ENCODE measurements around the gene MTRF1. TPM values are rescaled to one million over a fixed set of nuclear protein-coding genes. Genes with fewer than 3 reads are reported as not detected.

Gene MTRF1
- total RNA-seq, 1 donor from 2014 or later, result 17.5 TPM

DNA sequence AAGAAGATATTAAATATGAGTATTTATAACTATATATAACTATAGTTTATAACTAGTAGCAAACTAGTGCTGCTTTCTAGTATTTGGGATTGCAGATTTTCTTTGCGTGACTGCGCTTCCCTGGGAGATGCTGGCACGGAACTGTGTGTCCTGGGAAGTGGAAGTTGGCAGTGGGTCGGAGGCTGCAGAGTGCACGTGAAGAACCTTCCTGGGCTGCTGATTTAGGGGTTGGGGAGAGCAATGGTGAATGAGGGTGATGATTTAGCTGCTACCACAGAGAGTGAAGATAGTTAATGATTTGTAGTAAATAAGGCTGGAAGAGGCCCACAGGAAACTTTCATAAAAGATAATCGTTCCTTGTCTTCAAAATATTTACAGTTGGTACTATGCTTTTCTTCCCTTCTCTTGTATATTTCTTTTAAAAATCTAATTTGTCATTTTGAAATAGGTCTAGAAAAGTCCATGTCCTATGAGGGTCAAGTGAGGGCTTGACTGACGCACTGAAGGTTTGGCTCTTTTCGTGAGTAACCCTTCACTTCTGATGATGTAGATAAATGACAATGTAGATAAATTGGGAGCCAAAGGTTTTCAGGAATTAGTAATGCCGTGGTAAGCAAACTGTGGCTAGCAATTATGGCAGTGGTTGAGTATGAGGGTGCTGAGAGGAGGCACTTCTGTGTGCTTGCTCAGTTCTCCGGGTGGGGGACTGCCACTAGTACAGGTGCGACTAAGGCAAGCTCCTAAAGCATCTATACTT is 44.7 kb upstream of the MTRF1 start:
- intact Hi-C loops (cut with DNase I), result no loop called here
- H3K9me3 ChIP-seq, result no peaks in the 10 kb centered on the region
- no peak for DNase-seq (ENCODE audit: low spot score in 2 of 2)
- H3K4me1 ChIP-seq, result peaks cover 0 to 5% of the 10 kb centered on the region in 2 donors
- TF ChIP-seq, protein P1, sequence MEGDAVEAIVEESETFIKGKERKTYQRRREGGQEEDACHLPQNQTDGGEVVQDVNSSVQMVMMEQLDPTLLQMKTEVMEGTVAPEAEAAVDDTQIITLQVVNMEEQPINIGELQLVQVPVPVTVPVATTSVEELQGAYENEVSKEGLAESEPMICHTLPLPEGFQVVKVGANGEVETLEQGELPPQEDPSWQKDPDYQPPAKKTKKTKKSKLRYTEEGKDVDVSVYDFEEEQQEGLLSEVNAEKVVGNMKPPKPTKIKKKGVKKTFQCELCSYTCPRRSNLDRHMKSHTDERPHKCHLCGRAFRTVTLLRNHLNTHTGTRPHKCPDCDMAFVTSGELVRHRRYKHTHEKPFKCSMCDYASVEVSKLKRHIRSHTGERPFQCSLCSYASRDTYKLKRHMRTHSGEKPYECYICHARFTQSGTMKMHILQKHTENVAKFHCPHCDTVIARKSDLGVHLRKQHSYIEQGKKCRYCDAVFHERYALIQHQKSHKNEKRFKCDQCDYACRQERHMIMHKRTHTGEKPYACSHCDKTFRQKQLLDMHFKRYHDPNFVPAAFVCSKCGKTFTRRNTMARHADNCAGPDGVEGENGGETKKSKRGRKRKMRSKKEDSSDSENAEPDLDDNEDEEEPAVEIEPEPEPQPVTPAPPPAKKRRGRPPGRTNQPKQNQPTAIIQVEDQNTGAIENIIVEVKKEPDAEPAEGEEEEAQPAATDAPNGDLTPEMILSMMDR (IDR thresholded peaks at IDR 0.05), result no peak
- H3K27ac ChIP-seq, result no peak overlapping the region
- H3K27me3 ChIP-seq, result no peaks in the 10 kb centered on the region
- H3K4me3 ChIP-seq, result no peak overlapping the region
- H3K36me3 ChIP-seq, result no peaks in the 10 kb centered on the region

DNA sequence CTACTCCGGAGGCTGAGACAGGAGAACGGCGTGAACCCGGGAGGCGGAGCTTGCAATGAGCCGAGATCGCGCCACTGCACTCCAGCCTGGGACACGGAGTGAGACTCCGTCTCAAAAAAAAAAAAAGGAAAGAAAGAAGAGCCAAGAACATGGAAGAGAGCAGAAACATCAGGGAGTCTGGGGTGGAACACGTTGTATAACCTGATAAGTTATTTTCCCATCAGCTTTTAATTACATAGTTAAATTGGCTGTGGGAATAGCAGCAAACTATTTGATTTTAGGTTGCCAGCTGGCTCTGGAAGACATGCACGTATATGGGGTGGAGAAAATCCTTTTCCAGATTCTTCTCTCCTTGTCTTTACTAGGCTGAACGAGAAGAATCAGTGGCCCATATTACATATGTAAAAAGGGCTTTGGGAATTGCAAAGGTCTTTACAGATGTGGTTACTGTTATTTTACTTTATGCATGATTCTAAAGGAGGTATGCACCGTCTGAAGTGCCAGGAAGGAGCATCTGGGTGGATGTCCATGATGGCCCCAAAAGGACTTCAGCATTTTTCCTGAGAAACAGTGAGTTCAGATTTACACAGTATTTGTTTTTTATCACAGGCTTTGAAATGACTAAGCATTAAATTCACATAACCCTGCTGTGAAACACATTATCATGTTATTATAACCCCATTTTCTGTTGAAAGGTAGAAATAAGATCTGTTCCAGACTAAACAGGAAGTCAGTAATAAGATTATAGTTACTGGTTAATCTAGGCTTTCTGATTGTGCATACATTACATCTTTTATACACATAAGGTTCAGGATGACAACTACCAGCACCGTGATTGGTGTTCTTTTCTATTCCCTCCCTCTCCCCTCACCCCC is 43.1 kb upstream of the MTRF1 start:
- no peak overlapping the region for H3K4me3 ChIP-seq
- no peak overlapping the region for H3K27ac ChIP-seq
- TF ChIP-seq, protein P1 (IDR thresholded peaks at IDR 0.05), result no peak
- intact Hi-C loops (cut with DNase I), result no loop called here
- no peaks in the 10 kb centered on the region for H3K9me3 ChIP-seq
- H3K27me3 ChIP-seq, result no peaks in the 10 kb centered on the region
- no peaks in the 10 kb centered on the region for H3K4me1 ChIP-seq
- no peaks in the 10 kb centered on the region for H3K36me3 ChIP-seq
- no peak for DNase-seq (ENCODE audit: low spot score in 2 of 2)

DNA sequence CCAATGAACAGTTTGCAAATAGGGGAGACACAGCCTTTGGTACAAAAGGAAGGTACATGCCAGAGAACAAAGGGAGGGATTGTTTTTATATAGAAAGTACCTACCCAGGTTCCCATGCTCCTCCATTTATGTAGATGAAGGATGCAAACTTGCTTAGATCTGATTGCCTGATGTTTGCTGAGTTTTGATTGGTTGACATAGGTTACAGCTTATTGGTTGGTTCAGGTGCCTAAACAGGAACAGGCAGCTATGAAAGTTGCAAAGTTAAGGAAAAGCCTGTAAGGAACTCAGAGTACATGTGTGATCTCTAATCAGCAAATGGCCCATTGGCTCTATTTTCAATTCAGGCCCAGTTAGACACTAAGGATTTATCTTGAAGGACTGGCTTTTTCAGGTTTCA is 41.2 kb upstream of the MTRF1 start:
- H3K4me3 ChIP-seq, result no peak overlapping the region
- H3K36me3 ChIP-seq, result no peaks in the 10 kb centered on the region
- intact Hi-C loops (cut with DNase I), result no loop called here
- no peaks in the 10 kb centered on the region for H3K27me3 ChIP-seq
- no peak for DNase-seq (ENCODE audit: low spot score in 2 of 2)
- H3K27ac ChIP-seq, result no peak overlapping the region
- no peaks in the 10 kb centered on the region for H3K9me3 ChIP-seq
- no peaks in the 10 kb centered on the region for H3K4me1 ChIP-seq
- TF ChIP-seq, protein P1 (IDR thresholded peaks at IDR 0.05), result no peak

DNA sequence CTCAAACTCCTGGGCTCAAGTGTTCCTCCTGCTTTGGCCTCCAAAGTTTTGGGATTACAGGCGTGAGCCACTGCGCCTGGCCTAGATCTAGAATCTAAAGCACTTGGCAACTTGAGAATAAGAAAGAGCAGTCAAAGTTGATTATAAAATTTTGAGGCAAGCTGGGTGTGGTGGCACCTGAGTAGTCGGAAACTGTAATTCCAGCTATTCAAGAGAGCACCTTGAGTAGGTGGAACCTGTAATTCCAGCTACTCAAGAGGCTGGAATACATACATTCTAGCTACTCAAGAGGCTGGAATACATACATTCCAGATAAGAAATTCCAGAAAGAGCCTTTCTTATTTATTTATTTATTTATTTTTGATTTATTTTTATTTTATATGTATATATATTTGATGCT is 39.4 kb upstream of the MTRF1 start:
- no peaks in the 10 kb centered on the region for H3K4me1 ChIP-seq
- no peak overlapping the region for H3K4me3 ChIP-seq
- no peaks in the 10 kb centered on the region for H3K36me3 ChIP-seq
- no peak overlapping the region for H3K27ac ChIP-seq
- TF ChIP-seq, protein P1 (IDR thresholded peaks at IDR 0.05), result no peak
- H3K27me3 ChIP-seq, result no peaks in the 10 kb centered on the region
- no peak for DNase-seq (ENCODE audit: low spot score in 2 of 2)
- H3K9me3 ChIP-seq, result no peaks in the 10 kb centered on the region
- intact Hi-C loops (cut with DNase I), result no loop called here

DNA sequence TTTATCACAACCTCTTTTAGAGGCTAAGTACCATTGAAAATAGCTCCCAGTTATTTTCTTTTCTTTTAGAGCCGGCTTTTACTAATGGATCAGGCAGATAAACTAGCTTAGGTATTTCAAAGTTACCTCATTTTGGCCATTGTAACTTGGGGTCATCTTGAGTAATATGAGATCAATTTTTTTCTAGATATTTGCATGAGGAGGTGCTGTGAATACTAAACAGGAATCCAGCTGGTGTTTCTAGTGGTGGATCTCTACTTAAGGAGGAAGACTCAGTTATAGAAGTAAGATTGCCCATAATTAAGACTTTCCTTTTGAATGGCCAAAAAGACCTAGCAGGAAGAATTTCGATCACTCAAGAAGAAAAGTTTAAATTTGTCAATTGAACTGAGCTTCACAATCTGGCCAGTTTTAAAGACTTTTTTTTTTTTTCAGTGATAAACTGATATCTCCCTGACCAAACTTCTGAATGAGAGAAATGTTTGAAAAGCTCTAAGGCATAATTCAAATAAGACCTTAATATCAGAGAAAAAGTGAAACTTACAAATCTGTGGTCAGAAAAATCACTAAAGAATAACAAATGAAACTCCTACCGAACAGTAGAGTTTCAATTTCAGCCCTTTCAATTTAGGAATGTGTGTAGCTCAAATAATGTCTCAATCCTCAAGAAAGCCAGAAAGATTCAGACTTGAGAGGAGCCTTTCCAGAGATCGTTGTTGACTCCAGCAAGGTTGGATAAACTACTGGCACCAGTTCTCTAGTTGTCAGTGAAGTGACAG is 36.1 kb upstream of the MTRF1 start:
- no peak overlapping the region for H3K27ac ChIP-seq
- intact Hi-C loops (cut with DNase I), result no loop called here
- TF ChIP-seq, protein P1 (IDR thresholded peaks at IDR 0.05), result no peak
- H3K4me3 ChIP-seq, result no peak overlapping the region
- DNase-seq (ENCODE audit: low spot score in 2 of 2), result no peak
- H3K4me1 ChIP-seq, result no peaks in the 10 kb centered on the region
- H3K9me3 ChIP-seq, result no peaks in the 10 kb centered on the region
- H3K36me3 ChIP-seq, result no peaks in the 10 kb centered on the region
- no peaks in the 10 kb centered on the region for H3K27me3 ChIP-seq

All from ascending aorta (tissue), 2 donors.